VCaP (cell line): ENCODE measurements around the gene NANS.

Source experiments
- H3K27ac ChIP-seq: fragments of 450-650 bp; 2 replicates; pipeline ENCODE4 v1.5.1; 2017
- TF ChIP-seq, protein P1 (sequence below): fragments of 450-650 bp; conservative IDR thresholded peaks from 2 replicates; pipeline ENCODE4 v1.5.1; 2017; ENCODE audit warnings: mild to moderate bottlenecking, moderate library complexity

Gene NANS

DNA sequence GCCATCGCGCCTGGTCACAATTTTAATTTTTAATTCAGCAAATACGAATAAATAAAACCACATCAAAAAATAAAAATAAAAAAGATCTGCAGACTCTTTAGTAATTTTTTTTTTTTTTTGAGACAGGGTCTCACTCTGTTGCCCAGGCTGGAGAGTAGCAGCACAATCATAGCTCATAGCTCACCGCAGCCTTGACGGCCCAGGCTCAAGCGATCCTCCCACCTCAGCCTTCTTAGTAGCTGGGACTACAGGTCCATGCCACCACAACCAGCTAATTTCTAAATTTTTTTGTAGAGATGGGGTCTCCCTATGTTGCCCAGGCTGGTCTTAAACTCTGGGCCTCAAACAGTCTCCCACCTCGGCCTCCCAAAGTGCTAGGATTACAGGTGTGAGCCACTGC is 14.2 kb downstream of the NANS start:
- TF ChIP-seq, protein P1, sequence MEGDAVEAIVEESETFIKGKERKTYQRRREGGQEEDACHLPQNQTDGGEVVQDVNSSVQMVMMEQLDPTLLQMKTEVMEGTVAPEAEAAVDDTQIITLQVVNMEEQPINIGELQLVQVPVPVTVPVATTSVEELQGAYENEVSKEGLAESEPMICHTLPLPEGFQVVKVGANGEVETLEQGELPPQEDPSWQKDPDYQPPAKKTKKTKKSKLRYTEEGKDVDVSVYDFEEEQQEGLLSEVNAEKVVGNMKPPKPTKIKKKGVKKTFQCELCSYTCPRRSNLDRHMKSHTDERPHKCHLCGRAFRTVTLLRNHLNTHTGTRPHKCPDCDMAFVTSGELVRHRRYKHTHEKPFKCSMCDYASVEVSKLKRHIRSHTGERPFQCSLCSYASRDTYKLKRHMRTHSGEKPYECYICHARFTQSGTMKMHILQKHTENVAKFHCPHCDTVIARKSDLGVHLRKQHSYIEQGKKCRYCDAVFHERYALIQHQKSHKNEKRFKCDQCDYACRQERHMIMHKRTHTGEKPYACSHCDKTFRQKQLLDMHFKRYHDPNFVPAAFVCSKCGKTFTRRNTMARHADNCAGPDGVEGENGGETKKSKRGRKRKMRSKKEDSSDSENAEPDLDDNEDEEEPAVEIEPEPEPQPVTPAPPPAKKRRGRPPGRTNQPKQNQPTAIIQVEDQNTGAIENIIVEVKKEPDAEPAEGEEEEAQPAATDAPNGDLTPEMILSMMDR = no peak
- peak overlapping the region; percentile 92 for H3K27ac ChIP-seq

DNA sequence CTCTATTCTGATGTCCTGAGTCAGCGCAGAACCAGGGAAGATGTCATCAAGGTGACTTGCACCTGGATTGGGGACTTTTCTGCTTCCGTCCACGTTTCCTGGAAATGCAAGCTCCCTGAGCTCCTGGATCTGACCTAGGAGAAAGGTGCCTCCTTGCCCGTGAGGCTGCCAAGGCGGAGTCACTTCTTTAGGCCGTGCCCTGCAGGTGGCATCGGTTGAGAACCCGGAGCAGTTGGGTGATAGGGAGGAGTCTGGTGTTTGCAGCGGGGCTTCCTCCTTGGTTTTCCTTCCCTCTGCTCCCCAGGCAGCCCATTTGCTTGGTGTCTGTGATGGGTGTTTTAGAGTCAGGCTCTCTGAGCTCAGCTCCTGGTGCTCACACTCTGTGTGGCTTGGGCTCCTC is 15.2 kb downstream of the NANS start:
- H3K27ac ChIP-seq = peak overlapping the region; percentile 92
- TF ChIP-seq, protein P1 = no peak

DNA sequence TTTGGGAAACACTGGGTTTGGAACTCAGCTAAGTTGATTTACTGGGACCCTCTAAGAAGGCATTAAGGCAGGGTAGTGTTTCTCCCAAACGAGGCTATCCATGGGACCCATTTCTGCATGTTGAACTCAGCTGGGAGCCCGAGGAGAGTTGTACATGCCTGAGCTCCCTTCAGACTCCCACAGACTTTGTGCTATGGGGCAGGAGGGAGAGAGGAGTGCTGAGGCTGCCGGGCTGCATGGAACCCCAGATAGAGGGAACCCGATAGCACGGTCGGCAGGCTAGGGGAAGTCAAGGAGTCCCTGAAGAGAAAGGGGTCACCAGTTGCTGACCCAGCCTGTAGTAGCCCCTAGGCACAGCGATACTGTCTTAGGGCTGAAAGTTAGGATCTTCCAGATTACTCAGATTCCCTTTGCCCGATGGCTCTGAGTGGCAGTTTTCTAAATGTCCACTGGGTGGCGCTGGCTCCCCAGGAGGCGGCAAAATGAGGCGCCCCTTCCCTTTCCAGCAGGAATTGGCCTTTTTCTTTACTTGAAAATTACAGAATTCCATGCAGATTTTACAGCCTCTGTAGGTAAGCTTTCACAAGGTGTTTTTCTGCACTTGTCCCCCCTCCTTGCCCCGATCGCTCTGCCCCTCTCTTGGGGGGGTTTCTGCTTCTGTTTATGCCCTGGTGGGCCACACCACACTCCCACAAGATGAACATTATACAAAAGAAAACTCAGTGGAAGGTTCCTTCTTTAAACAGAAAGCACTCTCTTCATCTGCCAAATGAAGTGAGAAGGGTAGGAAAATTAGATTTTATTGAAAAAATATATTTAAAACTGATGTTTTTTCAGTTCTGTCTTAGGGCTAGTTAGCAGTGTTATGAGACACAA is 17.8 kb downstream of the NANS start:
- TF ChIP-seq, protein P1 = peak; percentile 97
- peak overlapping the region; percentile 92 for H3K27ac ChIP-seq

DNA sequence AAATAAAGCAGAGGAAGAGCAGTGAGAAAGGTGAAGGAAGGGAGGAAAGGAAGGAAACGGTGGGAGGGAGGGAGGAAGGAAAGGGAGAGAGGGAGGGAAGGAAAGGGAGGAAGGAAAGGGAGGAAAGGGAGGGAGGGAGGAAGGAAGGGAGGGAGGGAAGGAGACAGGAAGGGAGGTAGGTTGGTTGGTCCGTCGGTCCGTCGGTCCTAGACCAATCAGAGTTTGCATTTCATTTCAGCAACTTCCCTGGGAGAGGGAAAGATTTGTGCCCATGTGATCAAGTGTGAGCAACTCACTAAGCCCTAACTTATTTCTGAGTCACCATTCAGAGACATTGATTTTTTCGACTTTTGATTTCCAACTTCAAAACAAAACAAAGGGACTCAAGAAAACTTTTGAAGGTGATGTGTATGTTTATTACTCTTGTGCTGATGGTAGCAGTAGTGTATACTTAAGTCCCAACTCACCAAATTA is 18.8 kb downstream of the NANS start:
- peak overlapping the region; percentile 92 for H3K27ac ChIP-seq
- TF ChIP-seq, protein P1 = no peak

DNA sequence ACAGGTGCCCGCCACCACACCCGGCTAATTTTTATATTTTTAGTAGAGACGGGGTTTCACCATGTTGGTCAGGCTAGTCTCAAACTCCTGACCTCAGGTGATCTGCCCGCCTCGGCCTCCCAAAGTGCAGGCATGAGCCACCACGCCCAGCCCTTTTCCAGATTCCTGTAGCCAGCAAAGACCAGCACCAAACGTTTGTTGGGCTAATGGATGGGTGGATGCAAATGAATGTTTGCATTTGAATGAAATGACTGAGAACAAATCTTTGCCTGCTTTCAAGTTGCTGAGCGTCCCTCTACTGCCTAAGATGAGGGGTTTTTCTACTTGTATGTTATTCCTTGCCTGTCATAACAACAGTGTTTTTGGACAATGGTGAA is 20.0 kb downstream of the NANS start:
- peak overlapping the region; percentile 92; the same call in 1 of the 2 replicates for H3K27ac ChIP-seq

DNA sequence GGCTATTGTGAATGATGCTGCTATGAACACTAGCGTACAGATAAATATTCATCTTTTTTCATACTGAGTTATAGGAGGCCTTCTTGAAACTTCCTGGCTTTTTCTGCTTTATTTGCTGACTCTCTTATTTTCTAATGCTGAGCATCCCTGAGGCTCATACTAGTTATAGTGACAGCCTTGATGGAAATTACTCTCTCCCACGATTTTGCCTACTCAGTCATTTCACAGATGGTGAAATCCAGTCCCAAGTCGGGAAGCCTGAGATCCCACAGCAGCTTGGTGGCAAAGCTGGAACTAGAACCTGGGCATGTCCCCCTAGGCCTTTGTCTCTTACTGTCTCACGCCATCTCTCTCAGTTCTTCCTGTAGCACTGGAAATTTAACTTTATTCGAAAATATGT is 22.4 kb downstream of the NANS start:
- H3K27ac ChIP-seq = peak overlapping the region; percentile 84
- TF ChIP-seq, protein P1 = no peak

DNA sequence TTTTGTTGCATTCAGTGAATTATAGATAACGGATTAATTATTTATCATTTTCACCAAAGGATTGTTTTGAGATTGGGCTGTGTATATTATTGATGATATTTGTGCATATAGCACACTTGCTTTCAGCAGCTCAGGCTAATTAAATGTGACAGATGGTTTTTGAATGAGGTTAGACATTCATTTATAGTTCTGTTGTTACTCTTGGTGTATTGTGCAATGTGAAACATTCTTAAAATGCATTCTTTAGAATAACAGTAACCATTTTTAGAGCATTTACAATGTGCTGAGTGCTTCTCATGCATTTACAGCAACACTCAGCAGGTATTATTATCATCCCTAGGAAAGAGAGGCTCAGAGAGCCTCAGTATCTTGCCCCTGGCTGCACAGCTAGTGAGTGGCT is 23.8 kb downstream of the NANS start:
- TF ChIP-seq, protein P1 = no peak
- H3K27ac ChIP-seq = peak overlapping the region; percentile 84

DNA sequence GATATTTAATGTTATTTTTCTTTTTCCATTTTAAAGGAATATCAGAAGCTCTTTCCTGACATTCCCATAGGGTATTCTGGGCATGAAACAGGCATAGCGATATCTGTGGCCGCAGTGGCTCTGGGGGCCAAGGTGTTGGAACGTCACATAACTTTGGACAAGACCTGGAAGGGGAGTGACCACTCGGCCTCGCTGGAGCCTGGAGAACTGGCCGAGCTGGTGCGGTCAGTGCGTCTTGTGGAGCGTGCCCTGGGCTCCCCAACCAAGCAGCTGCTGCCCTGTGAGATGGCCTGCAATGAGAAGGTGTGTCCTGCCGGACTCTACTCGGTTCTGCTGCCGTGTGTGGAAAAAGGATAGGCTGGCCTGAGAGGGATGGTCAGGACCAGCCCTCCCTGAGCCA is 24.2 kb downstream of the NANS start:
- TF ChIP-seq, protein P1 = no peak
- H3K27ac ChIP-seq = peak overlapping the region; percentile 84
